ENCODE results near the gene PDE1C. TPM values are rescaled to one million over a fixed set of nuclear protein-coding genes. Genes with fewer than 3 reads are reported as not detected.
"Not testable (repeated sequence)": the region's sequence is repeated elsewhere in the genome, so short reads cannot be mapped to it uniquely, and the experiment has no call there.

PDE1C gene
- polyA plus RNA-seq, 4 donors = 3.3 to 5.0 (median 4.1) TPM

DNA sequence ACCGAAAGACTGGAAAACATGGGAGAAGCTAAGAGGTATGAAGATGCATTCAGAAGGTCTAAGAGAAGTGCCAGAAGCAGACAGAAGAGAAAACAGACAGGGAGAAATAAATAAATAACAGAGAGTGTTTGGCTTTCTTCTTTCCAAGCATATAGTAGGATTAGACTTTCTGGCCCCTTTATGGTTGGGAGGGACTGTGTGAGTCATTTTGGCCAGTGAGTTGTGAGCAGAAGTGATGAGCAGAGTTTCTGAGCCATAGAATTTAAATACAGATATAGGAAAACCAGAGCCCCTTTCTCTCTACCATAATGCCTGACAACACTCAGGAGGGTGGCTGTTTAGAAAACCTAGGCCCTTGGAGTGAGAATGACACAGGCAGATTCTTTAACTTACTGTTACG lies 212.2 kb downstream of the PDE1C start:
- DNase-seq (ENCODE audit: low read depth in 4 of 4, low spot score in 2 of 4) = no peak

DNA sequence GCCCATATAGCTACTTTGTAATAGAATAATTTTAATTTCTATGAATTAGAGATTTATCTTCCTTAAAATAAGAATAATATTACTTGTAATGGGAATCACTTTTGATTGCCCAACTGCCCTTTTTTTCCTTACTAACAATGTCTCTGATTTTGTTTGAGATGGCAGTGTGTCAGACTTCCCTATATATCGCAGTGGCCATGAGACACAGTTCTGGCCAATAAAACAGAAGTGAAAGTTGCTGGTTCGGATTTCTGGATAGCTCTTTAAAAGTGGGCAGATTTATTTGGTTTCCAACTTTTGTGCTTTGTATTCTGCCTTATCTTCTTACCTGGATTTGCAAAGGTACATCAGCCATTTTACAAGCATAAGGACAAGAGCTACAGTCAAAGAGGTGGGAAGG lies 213.0 kb downstream of the PDE1C start:
- DNase-seq (ENCODE audit: low read depth in 4 of 4, low spot score in 2 of 4) = no peak

DNA sequence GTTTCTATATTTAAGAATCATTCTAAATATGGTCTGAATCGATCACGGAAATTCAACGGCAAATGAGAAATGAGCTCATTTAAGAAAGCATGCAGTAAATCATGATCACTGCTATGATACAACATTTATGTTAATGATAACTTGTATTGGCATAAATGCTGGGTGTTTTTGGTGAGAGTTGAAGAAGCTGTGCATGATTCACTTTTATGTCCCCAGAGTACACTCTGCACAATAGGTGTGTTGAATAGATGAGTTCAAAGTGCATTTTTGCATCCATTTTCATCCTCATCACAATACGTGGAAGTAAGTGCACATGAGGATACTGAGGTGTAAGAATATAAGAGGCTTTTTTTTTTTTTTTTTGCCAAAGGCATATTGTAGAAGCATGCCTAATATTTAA lies 213.9 kb downstream of the PDE1C start:
- DNase-seq (ENCODE audit: low read depth in 4 of 4, low spot score in 2 of 4) = no peak

DNA sequence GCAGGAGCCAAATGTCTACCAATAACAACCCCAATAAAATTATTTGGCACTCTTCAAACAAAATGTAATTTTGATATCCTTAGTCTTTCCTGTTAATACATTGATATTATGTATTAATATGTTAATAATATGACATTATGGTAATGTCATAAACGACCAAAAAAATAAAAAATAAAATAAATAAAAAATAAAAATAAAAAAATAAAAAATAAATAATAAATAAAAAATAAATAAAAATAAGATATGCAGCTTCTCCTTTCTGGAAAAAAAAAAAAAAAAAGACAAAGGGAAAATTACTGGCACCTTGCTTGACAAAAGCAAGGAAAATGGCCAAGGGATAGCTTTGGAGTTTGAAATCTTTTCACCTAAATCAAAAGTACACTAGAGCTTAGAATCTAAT lies 214.7 kb downstream of the PDE1C start:
- DNase-seq (ENCODE audit: low read depth in 4 of 4, low spot score in 2 of 4) = no peak

DNA sequence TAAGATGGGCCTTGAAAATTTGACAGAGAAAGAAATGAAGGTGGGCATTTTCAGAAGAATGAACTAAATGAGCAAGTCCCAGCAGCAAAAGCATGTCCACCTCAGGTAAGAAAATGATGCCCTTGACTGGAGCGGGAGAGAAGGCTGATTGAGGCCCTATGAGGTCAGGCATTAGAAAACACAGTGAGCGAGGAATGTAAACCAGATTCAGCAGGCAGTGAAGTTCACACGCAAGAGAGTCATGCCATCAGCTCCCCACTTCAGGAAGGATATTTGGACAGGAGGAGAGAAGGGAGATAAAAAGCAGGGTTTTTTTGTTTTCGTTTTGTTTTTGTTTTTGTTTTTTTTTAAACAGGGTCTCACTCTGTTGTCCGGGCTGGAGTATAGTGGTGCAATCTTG lies 216.8 kb downstream of the PDE1C start:
- no peak for DNase-seq (ENCODE audit: low read depth in 4 of 4, low spot score in 2 of 4)

DNA sequence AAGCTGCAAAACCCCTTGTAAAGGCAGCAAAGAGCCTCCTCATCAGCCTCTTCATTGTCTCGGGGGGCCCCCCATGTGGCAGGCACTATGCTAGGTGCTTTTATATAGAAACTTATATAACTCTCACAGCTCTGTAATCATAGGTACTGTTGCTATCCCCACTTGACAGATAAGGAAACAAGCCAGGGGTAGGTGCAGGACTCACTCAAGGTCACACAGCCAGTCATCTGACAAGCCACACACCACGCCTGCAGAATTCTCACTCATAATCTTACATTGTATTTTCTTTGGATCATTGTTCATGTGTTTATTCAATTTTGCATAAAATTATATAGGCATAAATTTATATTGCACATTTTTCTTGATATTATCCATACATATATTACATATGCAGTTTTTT lies 217.7 kb downstream of the PDE1C start:
- no peak for DNase-seq (ENCODE audit: low read depth in 4 of 4, low spot score in 2 of 4)

DNA sequence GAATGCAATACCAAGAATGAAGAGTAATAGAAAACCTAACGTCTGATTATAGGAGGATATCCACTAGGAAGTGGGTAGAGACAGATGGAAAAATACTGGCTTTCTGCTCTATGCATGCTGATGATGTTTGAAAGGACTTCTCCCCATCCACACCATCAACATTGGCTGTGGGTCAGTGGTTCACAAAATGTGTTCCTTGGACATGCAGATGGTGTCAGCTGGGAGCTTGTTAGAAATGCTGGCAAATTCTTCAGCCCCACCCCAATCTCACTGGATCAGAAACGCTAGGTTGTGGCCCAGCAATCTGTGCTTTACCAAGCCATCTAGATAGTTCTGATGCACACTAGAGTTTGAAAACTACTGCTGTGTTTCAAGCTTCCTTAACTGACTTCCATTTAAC lies 219.1 kb downstream of the PDE1C start:
- no peak for DNase-seq (ENCODE audit: low read depth in 4 of 4, low spot score in 2 of 4)

DNA sequence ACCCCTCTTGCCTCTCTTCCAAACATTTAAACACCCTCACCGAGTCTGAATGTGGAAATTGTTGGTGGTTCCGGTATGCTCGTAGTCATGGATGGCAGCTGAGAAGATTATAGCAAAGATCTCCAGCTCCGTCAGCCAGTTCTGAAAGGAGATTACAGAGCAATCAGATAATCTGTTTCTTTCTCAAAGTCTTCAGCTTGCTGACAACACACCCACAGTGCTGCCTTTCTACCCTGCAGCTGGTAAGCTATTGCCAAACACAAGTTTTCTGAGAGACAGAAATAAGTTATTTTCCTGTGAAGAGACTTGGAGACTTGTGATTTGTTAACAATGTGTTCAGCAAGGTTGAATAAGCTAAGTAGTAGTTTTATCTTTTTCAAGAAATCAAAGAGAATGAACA lies 219.6 kb downstream of the PDE1C start:
- no peak for DNase-seq (ENCODE audit: low read depth in 4 of 4, low spot score in 2 of 4)

DNA sequence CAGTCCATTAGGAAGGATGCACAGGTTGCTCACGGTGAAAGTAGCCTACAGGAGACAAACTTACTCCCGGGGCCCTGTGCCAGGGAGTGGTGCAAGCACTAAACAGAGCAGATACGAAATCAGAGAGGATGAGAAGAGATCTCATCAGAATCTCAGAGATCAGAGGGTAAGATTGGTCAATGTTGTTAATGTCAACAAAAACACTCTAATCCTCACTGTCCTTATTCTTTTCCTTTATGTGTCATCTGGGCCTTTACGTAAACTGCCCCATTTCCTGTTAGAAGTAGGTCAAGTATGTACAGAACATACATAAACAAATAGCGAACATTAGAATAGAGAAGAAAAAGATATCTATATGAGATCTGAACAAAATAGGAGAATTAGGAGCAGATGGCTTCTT lies 220.1 kb downstream of the PDE1C start:
- no peak for DNase-seq (ENCODE audit: low read depth in 4 of 4, low spot score in 2 of 4)

DNA sequence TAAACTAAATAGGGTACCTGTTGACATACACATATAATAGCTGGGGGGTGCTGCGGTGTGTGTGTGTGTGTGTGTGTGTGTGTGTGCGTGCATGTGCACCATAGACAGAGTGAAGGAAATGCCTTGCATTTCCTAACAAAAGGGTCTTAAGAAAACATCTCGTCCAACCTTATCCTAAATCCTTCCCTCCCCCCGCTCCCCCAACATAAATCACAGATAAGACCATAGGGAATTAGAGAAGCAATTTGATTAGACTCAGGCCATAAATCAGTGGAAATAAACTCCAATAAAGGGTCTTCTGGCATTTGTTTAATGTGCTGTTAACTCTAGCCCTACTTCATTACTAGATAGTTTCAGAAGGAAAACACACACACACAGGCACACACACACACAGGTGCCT lies 234.7 kb downstream of the PDE1C start:
- DNase-seq (ENCODE audit: low read depth in 4 of 4, low spot score in 2 of 4) = peak; percentile 26 to 49 (median 35)

DNA sequence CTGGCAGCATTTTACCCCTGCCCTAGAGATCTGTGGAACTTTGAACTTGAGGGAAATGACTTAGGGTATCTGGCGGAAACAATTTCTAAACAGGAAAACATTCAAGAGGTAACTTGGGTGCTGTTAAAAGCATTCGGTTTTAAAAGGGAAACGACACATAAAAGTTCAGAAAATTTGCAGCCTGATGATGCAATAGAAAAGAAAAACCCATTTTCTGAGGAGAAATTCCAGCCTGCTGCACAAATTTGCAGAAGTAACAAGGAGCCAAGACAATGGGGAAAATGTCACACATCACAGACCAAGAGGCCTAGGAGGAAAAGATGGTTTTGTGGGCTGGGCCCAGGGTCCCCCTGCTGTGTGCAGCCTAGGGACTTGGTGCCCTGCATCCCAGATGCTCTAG lies 236.6 kb downstream of the PDE1C start:
- DNase-seq (ENCODE audit: low read depth in 4 of 4, low spot score in 2 of 4) = not testable (repeated sequence)

DNA sequence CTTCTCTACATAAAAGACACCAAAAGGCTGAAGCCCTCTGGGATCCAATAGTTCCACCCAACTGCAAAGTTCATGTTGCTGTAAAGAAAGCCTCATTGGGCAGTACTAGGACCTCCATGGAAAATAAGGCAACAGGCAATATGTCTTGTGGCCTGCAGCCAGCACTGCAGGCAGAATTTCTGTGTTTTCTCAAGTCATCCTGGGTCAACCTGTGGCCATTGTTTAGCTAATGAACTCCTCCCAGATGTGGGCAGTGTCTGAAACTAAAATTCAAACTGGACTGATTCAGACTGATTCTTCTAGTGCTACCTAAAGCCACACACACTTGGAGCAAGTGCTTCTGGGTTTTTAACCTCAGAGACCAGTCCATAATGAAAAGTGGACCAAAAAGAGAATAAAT lies 241.7 kb downstream of the PDE1C start:
- DNase-seq (ENCODE audit: low read depth in 4 of 4, low spot score in 2 of 4) = no peak

DNA sequence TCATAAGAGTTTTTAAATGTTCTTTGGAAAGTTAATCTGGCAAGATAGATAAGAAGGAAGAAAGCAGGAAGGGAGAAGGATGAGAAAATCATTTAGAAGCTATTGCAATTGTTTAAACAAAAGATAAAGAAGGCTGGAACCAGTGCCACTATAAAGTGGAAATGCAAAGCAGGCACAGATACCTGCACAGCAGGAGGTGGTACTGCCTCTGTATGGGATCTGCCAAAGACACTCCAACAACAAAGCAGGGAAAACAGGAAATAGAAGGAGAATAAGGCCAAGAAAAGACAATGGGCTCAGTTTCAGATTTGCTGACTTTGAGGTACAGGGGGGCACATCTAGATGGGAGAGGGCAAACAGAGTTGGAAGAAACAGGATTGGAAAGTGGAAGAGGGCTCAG lies 244.6 kb downstream of the PDE1C start:
- no peak for DNase-seq (ENCODE audit: low read depth in 4 of 4, low spot score in 2 of 4)

DNA sequence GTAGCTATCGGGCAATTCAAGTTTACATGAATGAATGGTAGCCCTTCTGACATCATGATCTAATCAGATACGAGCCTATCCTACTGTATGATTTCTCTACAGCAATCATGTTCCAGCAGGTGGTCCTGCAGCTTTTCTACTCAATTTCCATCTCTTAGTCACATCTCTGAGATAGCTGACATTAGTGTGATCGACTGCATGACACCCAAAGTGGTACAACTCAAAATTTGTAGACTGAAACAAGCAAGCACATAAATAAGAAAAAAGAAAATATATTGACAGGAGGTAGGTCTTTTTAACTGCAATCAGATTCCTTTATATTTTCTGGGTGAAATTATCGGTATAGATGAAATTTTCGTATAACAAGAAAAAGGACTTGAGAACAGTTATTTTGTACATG lies 251.2 kb downstream of the PDE1C start:
- no peak for DNase-seq (ENCODE audit: low read depth in 4 of 4, low spot score in 2 of 4)

DNA sequence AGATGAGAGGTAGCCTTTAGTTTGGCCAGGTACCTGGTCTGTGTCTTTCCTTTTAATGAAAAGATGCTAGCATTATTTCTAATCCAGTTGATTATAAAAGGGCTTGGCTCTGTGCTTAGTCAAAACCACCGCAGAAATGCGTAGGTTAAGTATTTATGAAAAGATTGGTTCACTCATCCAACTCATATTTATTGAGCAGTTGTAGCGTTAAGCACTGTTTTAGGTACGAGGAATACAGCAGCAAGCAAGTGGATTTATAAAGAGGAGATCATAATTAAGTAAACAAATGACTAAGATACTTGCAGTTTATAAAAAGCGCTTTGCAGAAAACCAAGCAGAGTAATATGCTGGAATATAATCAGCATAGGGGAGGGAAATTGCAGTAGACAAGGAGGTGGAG lies 253.4 kb downstream of the PDE1C start:
- DNase-seq (ENCODE audit: low read depth in 4 of 4, low spot score in 2 of 4) = no peak

DNA sequence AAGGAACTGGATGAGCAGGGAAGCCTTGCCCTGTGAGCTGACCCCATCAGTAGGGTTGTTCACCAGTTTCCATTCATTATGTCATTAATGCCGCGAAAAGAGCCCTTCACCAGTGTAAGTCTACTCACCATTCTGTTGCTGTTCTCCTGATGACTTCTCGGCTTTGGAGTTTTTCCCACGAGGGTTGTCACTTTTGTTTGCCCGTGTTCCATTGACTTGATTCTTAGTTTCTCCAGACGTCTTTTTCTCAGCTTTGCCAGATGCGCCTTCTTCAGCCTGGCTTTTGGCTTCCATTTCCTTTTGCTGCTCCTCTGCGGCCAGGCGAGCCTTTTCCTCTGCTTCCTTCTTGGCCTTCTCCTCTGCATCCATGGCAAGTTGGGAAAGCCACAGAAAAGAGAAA lies 254.4 kb downstream of the PDE1C start:
- DNase-seq (ENCODE audit: low read depth in 4 of 4, low spot score in 2 of 4) = no peak

DNA sequence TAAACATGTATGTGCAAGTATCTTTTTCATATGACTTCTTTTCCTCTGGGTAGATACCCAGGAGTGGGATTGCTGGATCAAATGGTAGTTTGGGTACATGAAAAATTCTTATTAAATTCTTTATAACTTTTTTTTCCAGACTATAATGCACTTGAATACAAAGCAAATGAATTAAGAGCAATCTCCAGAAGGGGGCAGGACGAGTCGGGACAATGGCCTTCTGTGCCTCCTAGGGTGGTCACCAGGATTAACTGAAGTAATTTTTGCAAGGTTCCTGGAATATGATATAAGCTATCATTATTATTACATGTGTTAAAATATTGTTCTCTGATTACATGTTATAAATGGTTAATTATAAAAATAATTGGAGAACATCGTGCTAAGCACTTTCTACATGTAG lies 256.0 kb downstream of the PDE1C start:
- no peak for DNase-seq (ENCODE audit: low read depth in 4 of 4, low spot score in 2 of 4)

DNA sequence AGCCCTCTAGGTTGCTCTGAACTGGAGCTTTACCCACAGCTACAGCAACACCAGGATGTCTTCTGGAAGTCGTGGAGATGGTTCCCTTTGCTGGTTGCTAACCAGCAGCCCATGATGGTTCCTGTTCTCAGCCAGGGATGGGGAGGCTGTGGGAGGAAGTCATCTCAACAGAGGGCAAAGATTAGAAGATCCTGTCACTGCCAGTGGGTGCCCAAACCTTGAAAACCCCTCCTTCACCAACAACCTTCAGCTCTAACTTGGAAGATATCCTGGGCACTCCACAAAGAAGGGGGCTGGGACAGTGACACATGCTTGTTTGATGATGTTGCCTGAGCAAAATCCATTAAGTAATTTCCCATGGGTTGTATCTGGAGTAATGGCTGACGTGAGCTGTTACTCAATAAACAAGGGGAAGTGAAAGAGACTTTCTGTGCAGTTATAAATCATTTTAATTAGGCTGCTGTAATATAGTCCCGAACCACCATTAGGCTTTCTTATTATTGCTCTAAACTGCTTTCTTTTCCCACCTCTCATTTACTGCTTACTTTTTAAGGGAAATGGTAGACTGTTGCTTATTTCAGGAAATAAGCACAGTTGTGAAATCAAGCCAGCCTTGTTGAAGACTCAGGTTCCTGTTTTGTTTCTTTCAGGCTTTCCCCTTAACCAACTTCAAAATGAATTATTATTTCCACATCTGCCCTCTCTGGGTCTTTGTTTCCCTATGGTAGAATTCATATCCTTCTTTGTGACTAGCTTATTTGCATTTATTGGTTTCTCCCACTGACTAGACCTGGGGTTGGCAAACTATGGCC lies 258.4 kb downstream of the PDE1C start:
- DNase-seq (ENCODE audit: low read depth in 4 of 4, low spot score in 2 of 4) = peak in 2 of 4 donors; percentile 10 to 19

DNA sequence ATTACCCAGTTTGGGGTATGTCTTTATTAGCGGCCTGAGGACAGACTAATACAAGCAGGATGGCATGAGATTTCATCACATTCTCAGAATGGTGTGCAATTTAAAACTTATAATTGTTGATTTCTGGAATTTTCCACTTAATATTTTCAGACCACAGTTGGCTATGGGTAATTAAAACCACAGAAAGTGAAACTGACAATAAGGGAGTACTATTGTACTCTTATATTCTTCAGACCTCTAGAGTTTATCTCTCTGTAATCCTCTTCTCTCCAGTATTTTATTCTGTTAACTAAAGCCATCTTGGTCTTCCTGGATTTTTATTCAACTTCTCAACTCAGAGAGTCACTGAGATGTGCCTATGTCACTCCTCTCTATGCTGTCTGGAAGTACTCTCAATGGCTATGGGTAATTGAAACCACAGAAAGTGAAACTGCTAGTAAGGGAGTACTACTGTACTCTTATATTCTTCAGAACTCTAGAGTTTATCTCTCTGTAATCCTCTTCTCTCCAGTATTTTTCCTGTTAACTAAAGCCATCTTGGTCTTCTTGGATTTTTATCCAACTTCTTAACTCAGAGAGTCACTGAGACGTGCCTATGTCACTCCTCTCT lies 264.9 kb downstream of the PDE1C start:
- no peak for DNase-seq (ENCODE audit: low read depth in 4 of 4, low spot score in 2 of 4)

DNA sequence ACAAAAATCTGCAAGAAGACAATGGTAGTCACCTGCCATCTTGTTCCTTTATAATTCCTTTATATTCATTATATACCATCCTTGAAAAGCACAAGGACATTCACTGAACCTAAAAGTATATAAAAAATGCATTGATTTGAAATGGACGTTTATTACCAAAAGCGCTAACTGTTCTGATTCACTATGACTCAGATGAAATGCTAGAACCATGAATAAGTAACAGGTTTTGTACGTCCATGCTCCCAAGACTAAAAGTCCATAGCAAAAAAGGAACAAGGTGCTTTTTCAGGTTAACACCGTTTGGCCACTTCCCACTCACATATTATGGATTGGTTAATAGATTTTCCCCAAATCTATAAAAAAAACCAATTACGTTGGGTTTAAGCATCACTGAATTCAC lies 273.8 kb downstream of the PDE1C start:
- no peak for DNase-seq (ENCODE audit: low read depth in 4 of 4, low spot score in 2 of 4)

DNA sequence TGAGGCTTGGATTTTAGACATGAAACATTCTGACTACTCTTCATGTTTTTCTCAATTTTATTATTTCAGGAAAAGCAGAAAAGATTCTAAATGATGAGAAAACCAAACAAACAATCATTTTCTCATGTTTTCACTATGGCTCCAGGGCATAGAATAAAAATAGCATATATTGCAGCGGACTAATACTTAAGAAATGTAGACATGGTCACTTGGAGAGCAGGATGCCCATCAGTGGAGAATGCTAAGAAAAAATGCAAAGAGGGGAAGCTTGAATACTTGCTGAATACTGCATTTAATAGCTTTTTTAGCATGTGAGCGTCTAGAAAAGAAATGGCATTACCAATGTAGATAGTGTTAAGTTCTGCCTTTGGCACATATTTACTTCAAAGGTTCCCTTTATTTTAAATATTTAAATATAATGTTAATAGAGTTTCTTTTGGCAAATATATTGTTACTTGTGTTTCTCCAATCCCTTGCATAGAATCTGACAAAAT lies 275.3 kb downstream of the PDE1C start:
- no peak for DNase-seq (ENCODE audit: low read depth in 4 of 4, low spot score in 2 of 4)

DNA sequence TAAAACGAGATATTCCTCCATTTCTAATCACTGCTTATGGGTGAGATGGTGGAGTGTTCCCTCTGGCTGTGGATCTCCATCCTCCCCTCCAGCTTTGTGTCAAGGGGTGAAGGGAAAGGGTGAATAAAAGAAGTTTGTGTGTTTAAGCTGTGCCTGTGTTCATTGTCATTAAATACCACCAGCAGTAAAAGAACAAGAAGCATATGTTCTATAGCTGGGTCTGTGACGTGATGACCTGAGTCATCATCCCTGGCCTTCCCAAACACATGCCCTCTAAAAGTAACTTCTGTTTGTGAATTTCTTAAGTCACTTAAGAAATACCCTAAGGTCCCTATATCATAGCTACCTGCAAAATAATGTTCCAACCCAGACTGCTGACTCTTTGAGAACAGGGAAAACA lies 278.3 kb downstream of the PDE1C start:
- no peak for DNase-seq (ENCODE audit: low read depth in 4 of 4, low spot score in 2 of 4)

All from left renal cortex interstitium (tissue), 4 donors.